Measurements from ENCODE around the gene TEX30.

- no peak for TF ChIP-seq CTCF (conservative IDR thresholded peaks at IDR 0.05; ENCODE audit: low read depth, low read length)
- no peak for TF ChIP-seq POLR2A (IDR thresholded peaks at IDR 0.05; ENCODE audit: low read depth, low read length)
- no peak for TF ChIP-seq FOS (IDR thresholded peaks at IDR 0.05; ENCODE audit: low read depth, low read length)
- no peak for TF ChIP-seq BHLHE40 (IDR thresholded peaks at IDR 0.05; ENCODE audit: low read depth, low read length)
- no peak for TF ChIP-seq MAFK (IDR thresholded peaks at IDR 0.05; ENCODE audit: low read depth, low read length)
- no peak for TF ChIP-seq CEBPB (IDR thresholded peaks at IDR 0.05; ENCODE audit: low read depth, low read length)
- no peak for TF ChIP-seq NFE2L2 (IDR thresholded peaks at IDR 0.05; ENCODE audit: low read depth, low read length)
- no peak for TF ChIP-seq MAZ (IDR thresholded peaks at IDR 0.05; ENCODE audit: borderline replicate concordance, low read depth, low read length)
- TF ChIP-seq SMC3 (IDR thresholded peaks at IDR 0.05; ENCODE audit: low read depth, low read length): no peak
These were observed 42.2 kb upstream of the TEX30 start for GRCh38 chr13:102815788-102816187.
